Measurements from ENCODE around the gene MICALL2. TPM values are rescaled to one million over a fixed set of nuclear protein-coding genes. Genes with fewer than 3 reads are reported as not detected.

The MICALL2 gene
- polyA plus RNA-seq, 2 of the 4 experiments (the other 2 are of a cell fraction) = 6.1 to 20.6 TPM

DNA sequence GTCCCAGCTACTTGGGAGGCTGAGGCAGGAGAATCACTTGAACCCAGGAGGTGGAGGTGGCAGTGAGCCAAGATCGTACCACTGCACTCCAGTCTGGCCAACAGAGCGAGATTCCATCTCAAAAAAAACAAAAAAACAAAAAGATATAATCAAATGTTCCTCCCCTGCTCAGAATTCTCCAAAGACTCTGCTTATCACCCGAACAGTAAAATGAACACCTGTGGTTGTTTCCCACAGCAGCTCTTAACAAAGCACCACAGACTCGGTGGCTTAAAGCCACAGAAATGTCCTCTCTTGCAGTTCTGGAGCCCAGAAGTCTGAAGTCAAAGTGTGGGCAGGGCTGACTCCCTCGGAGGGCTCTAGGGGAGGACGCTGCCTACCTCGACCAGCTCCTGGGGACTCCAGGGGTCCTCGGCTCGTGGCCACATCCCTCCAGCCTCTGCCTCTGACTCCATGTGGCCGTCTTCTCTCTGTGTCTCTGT, 49.0 kb upstream of the MICALL2 start:
- POLR2A ChIA-PET = interaction anchor here (1.3 kb wide), 2 partner anchors 28 to 35 kb away, joined by 3 read pairs; no protein-coding TSS in a partner anchor
- Histone ChIP-seq H3K4me1 (peaks cover 54% of the 10 kb centered on the region), H3K4me3 (no peak overlapping the region), H3K9me3 (no peaks in the 10 kb centered on the region), H3K4me2 (no peak overlapping the region), H3K27ac (peak overlapping the region; percentile 87 to 98)
- FAIRE-seq (no peak), ATAC-seq (no peak), DNase-seq (ENCODE audit: low read depth in 1 of 2, low spot score in 1 of 2) (no peak)
- 91% methylated on average over 10 of the region's 10 CpGs for WGBS (ENCODE audit: missing lambda C conversion rate)
- TF ChIP-seq BHLHE40 (IDR thresholded peaks at IDR 0.05; ENCODE audit: low read depth, low read length) (no peak), POLR2AphosphoS2 (conservative IDR thresholded peaks at IDR 0.05; ENCODE audit: low read length) (no peak), TP53 (CRISPR knock-in tag; IDR thresholded peaks at IDR 0.05) (no peak), EHF (CRISPR knock-in tag; IDR thresholded peaks at IDR 0.05) (no peak), KDM1A (IDR thresholded peaks at IDR 0.05; ENCODE audit: low read depth) (no peak), KDM5A (IDR thresholded peaks at IDR 0.05) (no peak), NR3C1 (IDR thresholded peaks at IDR 0.05) (no peak), SREBF2 (IDR thresholded peaks at IDR 0.05) (no peak), FOSB (CRISPR knock-in tag; IDR thresholded peaks at IDR 0.05) (no peak), JUNB (IDR thresholded peaks at IDR 0.05) (no peak), RCOR1 (IDR thresholded peaks at IDR 0.05; ENCODE audit: low read depth, low read length) (no peak), RNF2 (IDR thresholded peaks at IDR 0.05; ENCODE audit: borderline replicate concordance, low read depth) (no peak), PHF8 (IDR thresholded peaks at IDR 0.05; ENCODE audit: borderline replicate concordance, low read depth) (no peak), EP300 (IDR thresholded peaks at IDR 0.05) (no peak)
- TF ChIP-seq, protein P1, sequence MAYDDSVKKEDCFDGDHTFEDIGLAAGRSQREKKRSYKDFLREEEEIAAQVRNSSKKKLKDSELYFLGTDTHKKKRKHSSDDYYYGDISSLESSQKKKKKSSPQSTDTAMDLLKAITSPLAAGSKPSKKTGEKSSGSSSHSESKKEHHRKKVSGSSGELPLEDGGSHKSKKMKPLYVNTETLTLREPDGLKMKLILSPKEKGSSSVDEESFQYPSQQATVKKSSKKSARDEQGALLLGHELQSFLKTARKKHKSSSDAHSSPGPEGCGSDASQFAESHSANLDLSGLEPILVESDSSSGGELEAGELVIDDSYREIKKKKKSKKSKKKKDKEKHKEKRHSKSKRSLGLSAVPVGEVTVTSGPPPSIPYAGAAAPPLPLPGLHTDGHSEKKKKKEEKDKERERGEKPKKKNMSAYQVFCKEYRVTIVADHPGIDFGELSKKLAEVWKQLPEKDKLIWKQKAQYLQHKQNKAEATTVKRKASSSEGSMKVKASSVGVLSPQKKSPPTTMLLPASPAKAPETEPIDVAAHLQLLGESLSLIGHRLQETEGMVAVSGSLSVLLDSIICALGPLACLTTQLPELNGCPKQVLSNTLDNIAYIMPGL (CRISPR knock-in tag; IDR thresholded peaks at IDR 0.05; ENCODE audit: borderline replicate concordance) = no peak
- TF ChIP-seq, protein P2, sequence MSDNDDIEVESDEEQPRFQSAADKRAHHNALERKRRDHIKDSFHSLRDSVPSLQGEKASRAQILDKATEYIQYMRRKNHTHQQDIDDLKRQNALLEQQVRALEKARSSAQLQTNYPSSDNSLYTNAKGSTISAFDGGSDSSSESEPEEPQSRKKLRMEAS (IDR thresholded peaks at IDR 0.05) = no peak
- TF ChIP-seq, protein P3, sequence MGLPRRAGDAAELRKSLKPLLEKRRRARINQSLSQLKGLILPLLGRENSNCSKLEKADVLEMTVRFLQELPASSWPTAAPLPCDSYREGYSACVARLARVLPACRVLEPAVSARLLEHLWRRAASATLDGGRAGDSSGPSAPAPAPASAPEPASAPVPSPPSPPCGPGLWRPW (IDR thresholded peaks at IDR 0.05) = no peak
- TF ChIP-seq, protein P4, sequence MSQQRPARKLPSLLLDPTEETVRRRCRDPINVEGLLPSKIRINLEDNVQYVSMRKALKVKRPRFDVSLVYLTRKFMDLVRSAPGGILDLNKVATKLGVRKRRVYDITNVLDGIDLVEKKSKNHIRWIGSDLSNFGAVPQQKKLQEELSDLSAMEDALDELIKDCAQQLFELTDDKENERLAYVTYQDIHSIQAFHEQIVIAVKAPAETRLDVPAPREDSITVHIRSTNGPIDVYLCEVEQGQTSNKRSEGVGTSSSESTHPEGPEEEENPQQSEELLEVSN (IDR thresholded peaks at IDR 0.05; ENCODE audit: borderline replicate concordance, low read depth) = no peak
- CTCF ChIA-PET = interaction anchor here (1.5 to 8.2 kb wide), 4 partner anchors 9 to 47 kb away, joined by 5 to 103 read pairs (median 54); partner anchors contain the start of gene TMEM184A

DNA sequence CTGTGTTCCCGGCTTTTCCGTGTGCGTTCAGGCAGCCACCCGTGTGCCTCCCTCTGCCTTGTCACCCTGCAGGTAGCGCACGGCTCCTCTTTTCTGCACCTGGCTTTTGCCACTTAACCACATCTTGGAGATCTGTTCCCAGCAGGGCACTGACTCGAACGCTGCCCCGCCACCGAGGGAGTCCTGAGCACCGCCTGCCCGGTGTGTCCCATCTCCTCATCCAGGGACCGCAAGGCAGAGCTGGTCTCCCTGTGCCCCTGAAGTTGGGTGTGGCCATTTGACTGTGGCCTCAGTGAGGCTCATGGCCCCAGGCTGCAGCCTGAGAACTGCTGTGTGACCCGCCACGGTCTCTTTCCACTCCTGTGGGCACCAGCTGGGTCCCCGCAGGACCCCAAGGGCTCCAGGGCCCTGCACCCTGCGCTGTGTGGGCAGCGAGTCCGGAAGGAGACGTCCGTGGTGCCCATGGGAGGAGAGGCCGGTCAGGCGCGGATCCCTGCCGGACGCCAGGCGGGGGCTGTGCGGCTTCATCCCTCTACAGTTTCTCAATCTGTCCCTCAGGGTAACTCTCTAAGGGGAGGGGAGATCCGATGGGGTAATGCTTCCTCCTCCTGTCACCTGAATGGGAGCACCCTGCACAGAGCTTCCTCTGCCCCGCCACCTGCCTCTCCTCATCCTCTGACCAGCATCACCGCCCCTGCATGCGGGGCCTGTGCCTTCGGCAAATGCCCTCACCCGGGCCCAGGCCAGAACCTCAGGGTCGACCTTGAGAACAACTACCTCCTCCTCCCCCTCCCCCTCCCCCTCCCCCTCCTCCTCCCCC, 46.7 kb upstream of the MICALL2 start:
- ATAC-seq (peak; percentile 30 to 43), FAIRE-seq (no peak), DNase-seq (ENCODE audit: low read depth in 1 of 2, low spot score in 1 of 2) (peak in 1 of 2 experiments; percentile 78)
- Histone ChIP-seq H3K4me1 (peaks cover 51% of the 10 kb centered on the region), H3K27ac (peak overlapping the region; percentile 87 to 98), H3K4me2 (peak overlapping the region; percentile 69), H3K9me3 (no peaks in the 10 kb centered on the region), H3K4me3 (no peak overlapping the region)
- WGBS (ENCODE audit: missing lambda C conversion rate) = 56% methylated on average over 32 of the region's 35 CpGs
- ChIA-PET CTCF (interaction anchor here (0.6 to 8.2 kb wide), 14 partner anchors 11 to 168 kb away, joined by 3 to 103 read pairs (median 5); partner anchors contain the start of gene TMEM184A), POLR2A (interaction anchor here (1.6 kb wide), 1 partner anchor 27 kb away, joined by 3 read pairs; no protein-coding TSS in a partner anchor)
- TF ChIP-seq, protein P2 (IDR thresholded peaks at IDR 0.05) = peak; percentile 53; the same call in 1 of the 2 replicates
- no peak for TF ChIP-seq HOXA7 (CRISPR knock-in tag; IDR thresholded peaks at IDR 0.05)
- TF ChIP-seq, protein P1 (CRISPR knock-in tag; IDR thresholded peaks at IDR 0.05; ENCODE audit: borderline replicate concordance) = no peak
- no peak for TF ChIP-seq SREBF2 (IDR thresholded peaks at IDR 0.05)
- TF ChIP-seq CEBPB (IDR thresholded peaks at IDR 0.05) = peak; percentile 29 to 33; a peak in 1 of 4 replicates
- TF ChIP-seq, protein P5, sequence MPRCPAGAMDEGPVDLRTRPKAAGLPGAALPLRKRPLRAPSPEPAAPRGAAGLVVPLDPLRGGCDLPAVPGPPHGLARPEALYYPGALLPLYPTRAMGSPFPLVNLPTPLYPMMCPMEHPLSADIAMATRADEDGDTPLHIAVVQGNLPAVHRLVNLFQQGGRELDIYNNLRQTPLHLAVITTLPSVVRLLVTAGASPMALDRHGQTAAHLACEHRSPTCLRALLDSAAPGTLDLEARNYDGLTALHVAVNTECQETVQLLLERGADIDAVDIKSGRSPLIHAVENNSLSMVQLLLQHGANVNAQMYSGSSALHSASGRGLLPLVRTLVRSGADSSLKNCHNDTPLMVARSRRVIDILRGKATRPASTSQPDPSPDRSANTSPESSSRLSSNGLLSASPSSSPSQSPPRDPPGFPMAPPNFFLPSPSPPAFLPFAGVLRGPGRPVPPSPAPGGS (IDR thresholded peaks at IDR 0.05) = no peak
- TF ChIP-seq, protein P3 (IDR thresholded peaks at IDR 0.05) = no peak
- TF ChIP-seq EHF (CRISPR knock-in tag; IDR thresholded peaks at IDR 0.05) = no peak
- 0 out of 2 replicates have a peak, but pooled peaks have one; percentile 15 for TF ChIP-seq GATA3 (IDR thresholded peaks at IDR 0.05; ENCODE audit: borderline replicate concordance)
- no peak for TF ChIP-seq CHD2 (IDR thresholded peaks at IDR 0.05; ENCODE audit: low read length, partially characterized antibody)
- peak; percentile 66; the same call in 1 of the 2 replicates for TF ChIP-seq HOXB13 (CRISPR knock-in tag; IDR thresholded peaks at IDR 0.05; ENCODE audit: low read depth)

Measured in A549 (cell line).